ENCODE data around the gene TAOK3. TPM values are rescaled to one million over a fixed set of nuclear protein-coding genes. Genes with fewer than 3 reads are reported as not detected.
A peak's percentile ranks its signal among the peaks of the same experiment; 100 is the strongest.

Gene TAOK3
- total and polyA plus RNA-seq, 9 of the 15 experiments (the other 6 are each of a cell fraction or from before 2014, with no cell fraction given): 24.3 to 83.5 (median 47.1) TPM

DNA sequence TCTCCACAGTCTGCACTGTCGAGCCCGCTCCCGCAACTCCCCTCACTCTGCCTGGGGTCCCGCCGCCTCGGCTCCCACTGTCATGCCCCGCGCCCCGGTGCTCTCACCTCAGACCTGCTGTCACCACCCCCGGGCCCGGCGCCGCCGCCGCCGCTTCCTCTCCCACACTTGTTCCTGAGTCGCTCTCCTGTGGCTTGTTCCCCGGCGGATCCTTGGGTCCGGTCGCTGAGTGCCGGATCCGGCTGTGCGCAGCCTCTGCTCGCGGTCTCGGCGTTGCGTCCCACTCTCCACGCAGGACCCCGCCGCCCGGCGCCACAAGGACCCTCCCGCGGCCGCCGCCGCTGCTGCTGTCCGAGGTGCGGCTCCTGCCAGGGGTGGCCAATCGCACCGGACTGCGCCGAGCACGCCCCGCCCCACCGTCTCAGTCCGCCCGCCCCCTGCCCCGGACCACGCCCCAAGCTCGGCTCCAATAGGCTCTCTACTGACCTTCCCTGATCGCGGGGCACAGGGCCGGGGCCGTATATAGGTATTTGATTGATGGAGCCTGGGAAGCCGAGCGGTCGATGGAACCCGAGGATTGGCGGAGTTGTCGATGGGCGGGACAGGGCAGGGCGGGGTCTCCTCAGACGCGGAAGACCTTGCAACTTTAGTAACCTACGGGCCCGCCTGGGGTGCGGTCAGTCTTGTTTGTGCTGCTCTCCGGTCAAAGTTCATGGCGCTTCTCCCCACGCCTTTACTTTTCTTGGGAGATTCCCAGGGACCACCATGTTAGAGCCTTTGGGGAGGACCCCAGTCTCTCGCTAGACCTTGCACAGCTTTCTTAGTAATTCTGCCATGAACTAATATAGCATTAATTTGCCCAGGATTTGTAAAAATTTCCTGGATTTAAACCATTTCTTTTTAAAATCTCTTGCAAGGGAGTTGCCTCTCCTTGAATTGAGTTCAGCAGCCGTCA, at the start of gene TAOK3 (continued):
- TF ChIP-seq ZNF668 (CRISPR knock-in tag; IDR thresholded peaks at IDR 0.05) (no peak), ZNF239 (CRISPR knock-in tag; IDR thresholded peaks at IDR 0.05) (no peak), ZNF551 (CRISPR knock-in tag; IDR thresholded peaks at IDR 0.05) (no peak), NELFE (IDR thresholded peaks at IDR 0.05; ENCODE audit: insufficient read depth, insufficient read length) (no peak), ZBTB8A (IDR thresholded peaks at IDR 0.05; ENCODE audit: partially characterized antibody) (no peak), COPS2 (conservative IDR thresholded peaks at IDR 0.05) (no peak), SRSF1 (IDR thresholded peaks at IDR 0.05; ENCODE audit: low read depth, low read length) (no peak), PML (IDR thresholded peaks at IDR 0.05; ENCODE audit: low read length) (peak; percentile 62), EP300 (IDR thresholded peaks at IDR 0.05; ENCODE audit: low read length) (peak; percentile 32), ZNF75A (CRISPR knock-in tag; IDR thresholded peaks at IDR 0.05) (no peak), ZNF280A (IDR thresholded peaks at IDR 0.05; ENCODE audit: low read depth, partially characterized antibody) (no peak), RBM34 (IDR thresholded peaks at IDR 0.05; ENCODE audit: borderline replicate concordance, insufficient read depth, low read length) (no peak), KAT8 (IDR thresholded peaks at IDR 0.05; ENCODE audit: low read depth) (no peak), HNRNPUL1 (IDR thresholded peaks at IDR 0.05; ENCODE audit: low read length) (no peak), EWSR1 (IDR thresholded peaks at IDR 0.05; ENCODE audit: borderline replicate concordance, low read depth, partially characterized antibody) (no peak), TFE3 (CRISPR knock-in tag; IDR thresholded peaks at IDR 0.05) (no peak), ZNF507 (tag; conservative IDR thresholded peaks at IDR 0.05) (no peak), RBFOX2 (IDR thresholded peaks at IDR 0.05; ENCODE audit: low read depth, low read length) (peak; percentile 89), ILF3 (IDR thresholded peaks at IDR 0.05; ENCODE audit: borderline replicate concordance) (no peak), ZNF217 (CRISPR knock-in tag; IDR thresholded peaks at IDR 0.05) (no peak), BRCA1 (IDR thresholded peaks at IDR 0.05) (no peak), BRCA1 (CRISPR knock-in tag; IDR thresholded peaks at IDR 0.05) (no peak), ZNF76 (CRISPR knock-in tag; IDR thresholded peaks at IDR 0.05; ENCODE audit: borderline replicate concordance) (no peak), ZSCAN32 (CRISPR knock-in tag; IDR thresholded peaks at IDR 0.05) (no peak), BRD9 (IDR thresholded peaks at IDR 0.05; ENCODE audit: low read depth, partially characterized antibody) (no peak), MAFF (IDR thresholded peaks at IDR 0.05; ENCODE audit: low read length) (no peak)
- TF ChIP-seq, protein P1, sequence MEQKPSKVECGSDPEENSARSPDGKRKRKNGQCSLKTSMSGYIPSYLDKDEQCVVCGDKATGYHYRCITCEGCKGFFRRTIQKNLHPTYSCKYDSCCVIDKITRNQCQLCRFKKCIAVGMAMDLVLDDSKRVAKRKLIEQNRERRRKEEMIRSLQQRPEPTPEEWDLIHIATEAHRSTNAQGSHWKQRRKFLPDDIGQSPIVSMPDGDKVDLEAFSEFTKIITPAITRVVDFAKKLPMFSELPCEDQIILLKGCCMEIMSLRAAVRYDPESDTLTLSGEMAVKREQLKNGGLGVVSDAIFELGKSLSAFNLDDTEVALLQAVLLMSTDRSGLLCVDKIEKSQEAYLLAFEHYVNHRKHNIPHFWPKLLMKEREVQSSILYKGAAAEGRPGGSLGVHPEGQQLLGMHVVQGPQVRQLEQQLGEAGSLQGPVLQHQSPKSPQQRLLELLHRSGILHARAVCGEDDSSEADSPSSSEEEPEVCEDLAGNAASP (IDR thresholded peaks at IDR 0.05): no peak

Measured in K562 (cell line).